Mesenchymal stem cell (in vitro differentiated cells and primary cell): ENCODE results near the gene FXYD5.

Source experiments
- DNase-seq: peaks from one replicate; pipeline ENCODE4 v3.0.0-alpha.2; 2013
- H2AFZ ChIP-seq: one replicate; pipeline ENCODE4 v1.6.1; 2013; ENCODE audit warnings: low read depth, mild to moderate bottlenecking, control low read depth, inconsistent platforms, low read length, moderate library complexity
- H2AK5ac ChIP-seq: 2 replicates; pipeline ENCODE4 v1.6.1; 2013; ENCODE audit warnings: low read length, moderate library complexity, mild to moderate bottlenecking, inconsistent platforms; ENCODE audit not compliant: severe bottlenecking
- H2BK120ac ChIP-seq: one replicate; pipeline ENCODE4 v1.6.1; 2013; ENCODE audit warnings: low read depth, mild to moderate bottlenecking, inconsistent platforms, low read length, moderate library complexity
- H2BK12ac ChIP-seq, 2 experiments: one replicate each; pipeline ENCODE4 v1.6.1; 2013; ENCODE audit warnings: inconsistent platforms in 2 of 2, low read length in 2 of 2, mild to moderate bottlenecking in 2 of 2, moderate library complexity in 2 of 2, control low read depth in 1 of 2
- H2BK15ac ChIP-seq: one replicate; pipeline ENCODE4 v1.6.1; 2013; ENCODE audit warnings: mild to moderate bottlenecking, low read depth, inconsistent platforms; ENCODE audit not compliant: poor library complexity, severe bottlenecking
- H2BK5ac ChIP-seq: 2 replicates; pipeline ENCODE4 v1.6.1; 2013; ENCODE audit warnings: low read depth, mild to moderate bottlenecking, low read length, control low read depth, inconsistent platforms; ENCODE audit not compliant: poor library complexity, severe bottlenecking
- H3K14ac ChIP-seq, 2 experiments: one replicate each; pipeline ENCODE4 v1.6.1; 2013; ENCODE audit warnings: inconsistent platforms in 2 of 2, low read length in 2 of 2, control low read depth in 1 of 2, mild to moderate bottlenecking in 1 of 2, moderate library complexity in 1 of 2
- H3K18ac ChIP-seq, 2 experiments: one replicate each; pipeline ENCODE4 v1.6.1; 2013; ENCODE audit warnings: inconsistent platforms in 2 of 2, low read length in 2 of 2, control low read depth in 1 of 2, low read depth in 1 of 2, mild to moderate bottlenecking in 1 of 2
- H3K23ac ChIP-seq, 2 experiments: one replicate each; pipeline ENCODE4 v1.6.1; 2013; ENCODE audit warnings: inconsistent platforms in 2 of 2, low read length in 2 of 2, mild to moderate bottlenecking in 2 of 2, moderate library complexity in 2 of 2, control low read depth in 1 of 2
- H3K27ac ChIP-seq: 2 replicates; pipeline ENCODE4 v1.5.1; 2013; ENCODE audit warnings: mild to moderate bottlenecking, moderate library complexity, low read length, control low read depth, inconsistent platforms; ENCODE audit not compliant: poor library complexity, severe bottlenecking
- H3K27me3 ChIP-seq, 2 experiments: 2 replicates each; pipeline versions ENCODE4 v1.6.1 to v1.7.0; 2013; ENCODE audit warnings: low read length in 2 of 2, mild to moderate bottlenecking in 2 of 2, moderate library complexity in 2 of 2, control low read depth in 1 of 2, inconsistent platforms in 1 of 2; ENCODE audit not compliant: control insufficient read depth in 1 of 2, insufficient read depth in 1 of 2
- H3K36me3 ChIP-seq, 2 experiments: 2 replicates each; pipeline versions ENCODE4 v1.6.1 to v1.7.0; 2013; ENCODE audit warnings: low read length in 2 of 2, control low read depth in 1 of 2, inconsistent platforms in 1 of 2, low read depth in 1 of 2, mild to moderate bottlenecking in 1 of 2; ENCODE audit not compliant: insufficient read depth in 2 of 2, control insufficient read depth in 1 of 2
- H3K4ac ChIP-seq, 2 experiments: one replicate each; pipeline ENCODE4 v1.6.1; 2013; ENCODE audit warnings: inconsistent platforms in 2 of 2, low read length in 2 of 2, mild to moderate bottlenecking in 2 of 2, moderate library complexity in 2 of 2, control low read depth in 1 of 2, low read depth in 1 of 2
- H3K4me1 ChIP-seq: 2 replicates; pipeline ENCODE4 v1.6.1; 2013; ENCODE audit warnings: low read depth, low read length, control low read depth; ENCODE audit not compliant: control insufficient read depth, insufficient read depth
- H3K4me2 ChIP-seq: 2 replicates; pipeline ENCODE4 v1.6.1; 2013; ENCODE audit warnings: low read length, mild to moderate bottlenecking, inconsistent platforms; ENCODE audit not compliant: poor library complexity, severe bottlenecking
- H3K4me3 ChIP-seq, 2 experiments: 2 replicates each; pipeline versions ENCODE4 v1.5.1 to v1.7.0; 2013; ENCODE audit warnings: low read length in 2 of 2, mild to moderate bottlenecking in 2 of 2, control low read depth in 1 of 2, low read depth in 1 of 2; ENCODE audit not compliant: insufficient read depth in 1 of 2
- H3K79me1 ChIP-seq: replicated peaks from 2 replicates; pipeline ENCODE4 v1.6.1; 2013; ENCODE audit warnings: mild to moderate bottlenecking, control low read depth, low read length, inconsistent platforms; ENCODE audit not compliant: poor library complexity, severe bottlenecking
- H3K9ac ChIP-seq: 2 replicates; pipeline ENCODE4 v1.7.0; 2013; ENCODE audit warnings: mild to moderate bottlenecking, low read length, moderate library complexity
- H3K9me3 ChIP-seq: 2 replicates; pipeline ENCODE4 v1.7.0; 2013; ENCODE audit warnings: mild to moderate bottlenecking, low read length; ENCODE audit not compliant: control insufficient read depth
- H4K8ac ChIP-seq: one replicate; pipeline ENCODE4 v1.6.1; 2013; ENCODE audit warnings: inconsistent platforms, mild to moderate bottlenecking, low read length, moderate library complexity
- H4K91ac ChIP-seq: one replicate; pipeline ENCODE4 v1.6.1; 2013; ENCODE audit warnings: mild to moderate bottlenecking, low read length, inconsistent platforms
- WGBS: methylation state at CpG from one replicate; pipeline ENCODE4 v1.1.7; 2013; ENCODE audit warnings: mixed read lengths; 5-methylcytosine and 5-hydroxymethylcytosine counted together

Gene FXYD5

GRCh38 chr19:35141837-35142605 is 12.5 kb upstream of the FXYD5 start:
- no peaks in the 10 kb centered on the region for H3K9me3 ChIP-seq
- no peak overlapping the region for H3K18ac ChIP-seq
- no peak overlapping the region for H4K91ac ChIP-seq
- H4K8ac ChIP-seq: no peak overlapping the region
- H2AFZ ChIP-seq: peak overlapping the region; percentile 32
- H3K4me1 ChIP-seq: peaks cover 43% of the 10 kb centered on the region
- no peak overlapping the region for H2BK12ac ChIP-seq
- no peaks in the 10 kb centered on the region for H3K79me1 ChIP-seq
- no peak overlapping the region for H3K4ac ChIP-seq
- H3K36me3 ChIP-seq: no peaks in the 10 kb centered on the region
- no peak overlapping the region for H3K23ac ChIP-seq
- H3K27me3 ChIP-seq: peaks cover 4 to 51% of the 10 kb centered on the region in 2 experiments
- H2BK5ac ChIP-seq: no peak overlapping the region
- no peak overlapping the region for H3K14ac ChIP-seq
- H3K4me2 ChIP-seq: peak overlapping the region; percentile 50
- peak overlapping the region; percentile 28 for H2AK5ac ChIP-seq
- no peak overlapping the region for H2BK120ac ChIP-seq
- H3K9ac ChIP-seq: no peak overlapping the region
- DNase-seq: no peak
- no peak overlapping the region for H2BK15ac ChIP-seq
- no peak overlapping the region for H3K27ac ChIP-seq
- 9% methylated on average over 16 of the region's 21 CpGs for WGBS
- peak overlapping the region in 1 of 2 experiments; percentile 12 for H3K4me3 ChIP-seq

- Histone ChIP-seq H2BK5ac (no peak overlapping the region), H3K4me1 (peaks cover 43% of the 10 kb centered on the region), H3K9me3 (no peaks in the 10 kb centered on the region), H3K4ac (no peak overlapping the region), H3K23ac (no peak overlapping the region), H3K36me3 (no peaks in the 10 kb centered on the region), H2AK5ac (peak overlapping the region; percentile 28), H3K14ac (no peak overlapping the region), H2BK12ac (peak overlapping the region in 1 of 2 experiments; percentile 40), H3K79me1 (no peaks in the 10 kb centered on the region), H3K27me3 (peaks cover 4 to 51% of the 10 kb centered on the region in 2 experiments), H3K4me3 (no peak overlapping the region), H3K18ac (no peak overlapping the region), H2BK120ac (no peak overlapping the region), H4K91ac (no peak overlapping the region), H2BK15ac (no peak overlapping the region), H3K27ac (no peak overlapping the region), H3K9ac (no peak overlapping the region), H3K4me2 (peak overlapping the region; percentile 50), H2AFZ (no peak overlapping the region), H4K8ac (no peak overlapping the region)
- 1% methylated on average over 13 of the region's 46 CpGs for WGBS
- peak; percentile 30 for DNase-seq
Measured at GRCh38 chr19:35142606-35143230, 11.8 kb upstream of the FXYD5 start.

GRCh38 chr19:35143231-35143715 is 11.3 kb upstream of the FXYD5 start, which contains the start of gene FXYD7:
FXYD7 (plus strand) TSS chr19:35143255; CDS start chr19:35143334, 79 bp downstream.
- no peak within 1 kb of the TSS for H3K27ac ChIP-seq
- no peak within 1 kb of the TSS for H4K8ac ChIP-seq
- H3K4me3 ChIP-seq: peak within 1 kb of the TSS in 1 of 2 experiments; percentile 12
- H3K4ac ChIP-seq: no peak within 1 kb of the TSS
- peak within 1 kb of the TSS in 1 of 2 experiments; percentile 40 for H2BK12ac ChIP-seq
- H2BK120ac ChIP-seq: no peak within 1 kb of the TSS
- no peak within 1 kb of the TSS for H2BK5ac ChIP-seq
- H3K23ac ChIP-seq: no peak within 1 kb of the TSS
- H3K18ac ChIP-seq: no peak within 1 kb of the TSS
- peak within 1 kb of the TSS; percentile 28 for H2AK5ac ChIP-seq
- no peak within 1 kb of the TSS for H3K14ac ChIP-seq
- peak within 1 kb of the TSS; percentile 32 for H2AFZ ChIP-seq
- H2BK15ac ChIP-seq: no peak within 1 kb of the TSS
- no peak within 1 kb of the TSS for H4K91ac ChIP-seq
- no peak within 1 kb of the TSS for H3K9ac ChIP-seq
- DNase-seq: no peak
- no peaks in the 10 kb centered on the region for H3K36me3 ChIP-seq
- peak within 1 kb of the TSS; percentile 50 for H3K4me2 ChIP-seq
- H3K27me3 ChIP-seq: peaks cover 4 to 51% of the 10 kb centered on the region in 2 experiments
- H3K9me3 ChIP-seq: no peaks in the 10 kb centered on the region
- peaks cover 43% of the 10 kb centered on the region for H3K4me1 ChIP-seq
- WGBS: 10% methylated on average over 29 of the region's 31 CpGs
- H3K79me1 ChIP-seq: no peaks in the 10 kb centered on the region

- H3K4ac ChIP-seq: no peak overlapping the region
- no peaks in the 10 kb centered on the region for H3K9me3 ChIP-seq
- H2BK5ac ChIP-seq: no peak overlapping the region
- DNase-seq: no peak
- H2BK12ac ChIP-seq: no peak overlapping the region
- peaks cover 42% of the 10 kb centered on the region for H3K4me1 ChIP-seq
- H2BK15ac ChIP-seq: no peak overlapping the region
- 22% methylated on average over 3 of the region's 3 CpGs for whole genome bisulfite sequencing
- H3K79me1 ChIP-seq: no peaks in the 10 kb centered on the region
- H3K23ac ChIP-seq: no peak overlapping the region
- H3K36me3 ChIP-seq: no peaks in the 10 kb centered on the region
- H2BK120ac ChIP-seq: no peak overlapping the region
- no peak overlapping the region for H4K91ac ChIP-seq
- H4K8ac ChIP-seq: no peak overlapping the region
- no peak overlapping the region for H2AK5ac ChIP-seq
- H3K27me3 ChIP-seq: peaks cover 4 to 50% of the 10 kb centered on the region in 2 experiments
- no peak overlapping the region for H3K9ac ChIP-seq
- no peak overlapping the region for H3K27ac ChIP-seq
- no peak overlapping the region for H3K4me3 ChIP-seq
- H3K14ac ChIP-seq: no peak overlapping the region
- H3K18ac ChIP-seq: no peak overlapping the region
- H2AFZ ChIP-seq: no peak overlapping the region
- no peak overlapping the region for H3K4me2 ChIP-seq
Measured at GRCh38 chr19:35143818-35144217, 10.7 kb upstream of the FXYD5 start.
